Measurements from ENCODE around the gene CCDC14.

DNA sequence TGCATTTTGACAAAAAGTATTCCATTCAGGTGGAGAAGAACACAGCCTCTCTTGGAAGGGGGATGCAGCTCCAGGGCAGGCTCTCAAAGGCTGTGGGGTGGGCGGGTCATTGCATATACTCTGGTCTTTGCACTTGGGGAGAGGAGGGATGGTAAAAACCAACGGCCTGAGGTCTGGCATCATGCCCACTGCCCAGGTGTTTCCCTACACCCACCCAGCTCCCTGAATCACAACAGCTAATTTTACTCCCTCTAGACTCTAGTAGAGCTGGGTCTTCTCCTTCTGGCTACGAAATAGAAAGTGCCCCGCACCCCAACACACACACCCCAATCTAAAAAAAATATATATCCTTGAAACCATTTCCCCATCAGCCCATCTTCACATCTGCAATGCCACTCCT lies 77.9 kb downstream of the CCDC14 start:
- TF ChIP-seq, protein P1, sequence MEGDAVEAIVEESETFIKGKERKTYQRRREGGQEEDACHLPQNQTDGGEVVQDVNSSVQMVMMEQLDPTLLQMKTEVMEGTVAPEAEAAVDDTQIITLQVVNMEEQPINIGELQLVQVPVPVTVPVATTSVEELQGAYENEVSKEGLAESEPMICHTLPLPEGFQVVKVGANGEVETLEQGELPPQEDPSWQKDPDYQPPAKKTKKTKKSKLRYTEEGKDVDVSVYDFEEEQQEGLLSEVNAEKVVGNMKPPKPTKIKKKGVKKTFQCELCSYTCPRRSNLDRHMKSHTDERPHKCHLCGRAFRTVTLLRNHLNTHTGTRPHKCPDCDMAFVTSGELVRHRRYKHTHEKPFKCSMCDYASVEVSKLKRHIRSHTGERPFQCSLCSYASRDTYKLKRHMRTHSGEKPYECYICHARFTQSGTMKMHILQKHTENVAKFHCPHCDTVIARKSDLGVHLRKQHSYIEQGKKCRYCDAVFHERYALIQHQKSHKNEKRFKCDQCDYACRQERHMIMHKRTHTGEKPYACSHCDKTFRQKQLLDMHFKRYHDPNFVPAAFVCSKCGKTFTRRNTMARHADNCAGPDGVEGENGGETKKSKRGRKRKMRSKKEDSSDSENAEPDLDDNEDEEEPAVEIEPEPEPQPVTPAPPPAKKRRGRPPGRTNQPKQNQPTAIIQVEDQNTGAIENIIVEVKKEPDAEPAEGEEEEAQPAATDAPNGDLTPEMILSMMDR (conservative IDR thresholded peaks at IDR 0.05): no peak
- TF ChIP-seq EZH2 (IDR thresholded peaks at IDR 0.05; ENCODE audit: low read depth): no peak

All from PC-9 (cell line).